Measurements from ENCODE around the gene NEDD4. TPM values are rescaled to one million over a fixed set of nuclear protein-coding genes. Genes with fewer than 3 reads are reported as not detected.

NEDD4 gene
- polyA plus RNA-seq, 1 donor from 2014 or later = 1.6 TPM

DNA sequence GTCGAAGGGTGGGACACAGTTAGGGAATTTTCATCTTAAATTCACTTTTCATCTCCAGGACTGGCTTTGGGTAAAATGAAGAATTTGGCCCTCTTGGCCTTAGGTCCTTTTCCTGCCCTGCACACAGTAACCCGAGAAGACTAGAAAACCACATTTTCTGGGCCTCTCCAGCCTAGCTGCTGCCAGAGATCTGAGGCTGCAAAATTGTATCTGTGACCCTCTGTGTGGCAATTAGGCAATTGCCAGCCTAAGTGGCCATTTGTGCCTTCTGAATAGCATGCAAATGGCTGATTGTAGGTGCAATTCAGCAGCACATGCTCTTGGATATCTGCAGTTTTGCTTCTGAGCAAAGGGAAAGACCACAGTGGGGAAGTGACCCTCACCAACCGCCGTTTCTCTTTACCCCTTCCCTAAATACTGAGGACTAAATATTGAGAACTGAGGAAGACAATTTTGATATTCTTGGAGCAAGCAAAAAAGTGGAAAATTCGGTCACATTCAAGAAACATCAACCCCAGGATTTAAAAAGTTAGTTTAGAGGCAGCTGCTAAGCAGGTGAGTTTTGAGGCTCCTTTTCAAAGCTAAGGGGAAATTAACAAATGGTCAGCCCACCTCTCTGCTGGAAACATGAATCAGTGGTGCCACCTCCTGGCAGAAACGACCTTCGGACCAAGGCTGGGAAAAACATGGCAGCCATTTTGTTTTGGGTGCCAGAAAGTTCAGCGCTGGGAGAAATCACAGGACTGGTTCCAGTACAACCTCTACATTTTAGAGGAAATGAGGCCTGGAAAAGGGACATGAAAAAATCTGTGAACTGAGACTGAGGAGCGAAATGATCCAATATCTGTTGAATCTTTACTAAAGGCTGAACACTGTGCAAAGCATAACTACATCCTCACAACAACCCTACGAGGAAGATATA, 193.9 kb downstream of the NEDD4 start:
- Histone ChIP-seq H3K9ac (ENCODE audit: low read length) (no peak overlapping the region), H3K4me2 (ENCODE audit: low read length) (no peak overlapping the region), H4K20me1 (ENCODE audit: insufficient read depth) (no peaks in the 10 kb centered on the region), H3K36me3 (ENCODE audit: insufficient read depth, low read length) (no peaks in the 10 kb centered on the region), H3K9me3 (ENCODE audit: low read length) (no peaks in the 10 kb centered on the region), H3K9me2 (ENCODE audit: insufficient read depth, low read length) (no peaks in the 10 kb centered on the region), H2AFZ (ENCODE audit: low read depth, low read length) (no peak overlapping the region), H3F3A (ENCODE audit: insufficient read depth, low read length, poor library complexity, severe bottlenecking) (no peaks in the 10 kb centered on the region), H3K4me3 (ENCODE audit: low read length) (no peak overlapping the region), H3K79me2 (replicated peaks; ENCODE audit: insufficient read depth, low read length) (no peaks in the 10 kb centered on the region), H3K27me3 (ENCODE audit: insufficient read depth, low read depth, low read length) (no peaks in the 10 kb centered on the region), H3K27ac (ENCODE audit: low read length) (no peak overlapping the region)
- peak; percentile 57 for TF ChIP-seq SMC3 (conservative IDR thresholded peaks at IDR 0.05; ENCODE audit: poor library complexity)
- no peak for TF ChIP-seq TAF1 (IDR thresholded peaks at IDR 0.05; ENCODE audit: low read depth)
- TF ChIP-seq, protein P1, sequence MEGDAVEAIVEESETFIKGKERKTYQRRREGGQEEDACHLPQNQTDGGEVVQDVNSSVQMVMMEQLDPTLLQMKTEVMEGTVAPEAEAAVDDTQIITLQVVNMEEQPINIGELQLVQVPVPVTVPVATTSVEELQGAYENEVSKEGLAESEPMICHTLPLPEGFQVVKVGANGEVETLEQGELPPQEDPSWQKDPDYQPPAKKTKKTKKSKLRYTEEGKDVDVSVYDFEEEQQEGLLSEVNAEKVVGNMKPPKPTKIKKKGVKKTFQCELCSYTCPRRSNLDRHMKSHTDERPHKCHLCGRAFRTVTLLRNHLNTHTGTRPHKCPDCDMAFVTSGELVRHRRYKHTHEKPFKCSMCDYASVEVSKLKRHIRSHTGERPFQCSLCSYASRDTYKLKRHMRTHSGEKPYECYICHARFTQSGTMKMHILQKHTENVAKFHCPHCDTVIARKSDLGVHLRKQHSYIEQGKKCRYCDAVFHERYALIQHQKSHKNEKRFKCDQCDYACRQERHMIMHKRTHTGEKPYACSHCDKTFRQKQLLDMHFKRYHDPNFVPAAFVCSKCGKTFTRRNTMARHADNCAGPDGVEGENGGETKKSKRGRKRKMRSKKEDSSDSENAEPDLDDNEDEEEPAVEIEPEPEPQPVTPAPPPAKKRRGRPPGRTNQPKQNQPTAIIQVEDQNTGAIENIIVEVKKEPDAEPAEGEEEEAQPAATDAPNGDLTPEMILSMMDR (IDR thresholded peaks at IDR 0.05; ENCODE audit: poor library complexity, severe bottlenecking) = peak; percentile 61
- TF ChIP-seq RAD21 (conservative IDR thresholded peaks at IDR 0.05) = peak; percentile 60

DNA sequence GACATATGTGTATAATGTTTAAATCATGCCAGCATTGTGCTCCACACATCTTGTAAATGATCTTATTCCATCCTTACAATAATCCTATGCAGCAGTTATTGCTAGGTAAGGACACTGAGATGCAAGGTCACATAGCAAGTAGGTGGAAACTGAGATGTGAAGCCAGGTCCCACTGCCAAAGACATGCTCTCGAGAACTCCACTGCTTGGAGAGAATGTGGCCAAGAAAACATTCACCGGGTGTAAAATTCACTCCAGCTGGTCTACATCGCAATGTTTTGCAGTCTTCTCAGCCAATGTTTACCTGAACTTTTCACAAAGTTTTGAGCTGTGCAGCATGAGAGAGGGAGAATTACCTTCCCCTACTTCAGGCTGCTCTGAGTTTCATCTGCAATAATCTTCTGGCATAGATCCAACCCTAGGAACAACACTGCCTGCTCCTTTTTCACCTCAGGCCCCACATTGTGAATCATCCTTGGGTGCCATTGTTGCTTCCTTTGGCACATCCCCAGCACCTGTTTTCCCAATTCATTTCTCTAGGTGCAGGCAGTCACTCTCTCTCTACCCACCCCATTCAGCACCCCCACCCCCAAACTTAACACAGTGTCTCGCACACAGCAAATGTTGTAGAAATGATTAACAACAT, 197.0 kb downstream of the NEDD4 start:
- Histone ChIP-seq H3F3A (ENCODE audit: insufficient read depth, low read length, poor library complexity, severe bottlenecking) (no peaks in the 10 kb centered on the region), H3K79me2 (replicated peaks; ENCODE audit: insufficient read depth, low read length) (no peaks in the 10 kb centered on the region), H3K4me2 (ENCODE audit: low read length) (no peak overlapping the region), H3K27ac (ENCODE audit: low read length) (no peak overlapping the region), H3K9ac (ENCODE audit: low read length) (no peak overlapping the region), H3K36me3 (ENCODE audit: insufficient read depth, low read length) (no peaks in the 10 kb centered on the region), H3K4me3 (ENCODE audit: low read length) (no peak overlapping the region), H3K9me3 (ENCODE audit: low read length) (no peaks in the 10 kb centered on the region), H3K9me2 (ENCODE audit: insufficient read depth, low read length) (no peaks in the 10 kb centered on the region), H4K20me1 (ENCODE audit: insufficient read depth) (no peaks in the 10 kb centered on the region), H2AFZ (ENCODE audit: low read depth, low read length) (no peak overlapping the region), H3K27me3 (ENCODE audit: insufficient read depth, low read depth, low read length) (no peaks in the 10 kb centered on the region)
- TF ChIP-seq, protein P1 (IDR thresholded peaks at IDR 0.05; ENCODE audit: poor library complexity, severe bottlenecking) = no peak
- no peak for TF ChIP-seq MXI1 (conservative IDR thresholded peaks at IDR 0.05; ENCODE audit: poor library complexity, severe bottlenecking)
- no peak for TF ChIP-seq POLR2AphosphoS5 (IDR thresholded peaks at IDR 0.05)

GRCh38 chr15:55795031-55795430, 198.4 kb downstream of the NEDD4 start:
- Histone ChIP-seq H3K9ac (ENCODE audit: low read length) (no peak overlapping the region), H3K27me3 (ENCODE audit: insufficient read depth, low read depth, low read length) (no peaks in the 10 kb centered on the region), H3K4me3 (ENCODE audit: low read length) (no peak overlapping the region), H3F3A (ENCODE audit: insufficient read depth, low read length, poor library complexity, severe bottlenecking) (no peaks in the 10 kb centered on the region), H3K9me3 (ENCODE audit: low read length) (no peaks in the 10 kb centered on the region), H3K27ac (ENCODE audit: low read length) (no peak overlapping the region), H3K9me2 (ENCODE audit: insufficient read depth, low read length) (no peaks in the 10 kb centered on the region), H3K36me3 (ENCODE audit: insufficient read depth, low read length) (no peaks in the 10 kb centered on the region), H3K4me2 (ENCODE audit: low read length) (no peak overlapping the region), H4K20me1 (ENCODE audit: insufficient read depth) (no peaks in the 10 kb centered on the region), H2AFZ (ENCODE audit: low read depth, low read length) (no peak overlapping the region), H3K79me2 (replicated peaks; ENCODE audit: insufficient read depth, low read length) (no peaks in the 10 kb centered on the region)
- TF ChIP-seq SMC3 (conservative IDR thresholded peaks at IDR 0.05; ENCODE audit: poor library complexity) (no peak), TAF1 (IDR thresholded peaks at IDR 0.05; ENCODE audit: low read depth) (no peak), RAD21 (conservative IDR thresholded peaks at IDR 0.05) (no peak), POLR2AphosphoS5 (IDR thresholded peaks at IDR 0.05) (no peak), EZH2 (IDR thresholded peaks at IDR 0.05; ENCODE audit: borderline replicate concordance, insufficient read depth, low read length, poor library complexity, severe bottlenecking) (no peak), MXI1 (conservative IDR thresholded peaks at IDR 0.05; ENCODE audit: poor library complexity, severe bottlenecking) (no peak), EP300 (conservative IDR thresholded peaks at IDR 0.05; ENCODE audit: poor library complexity, severe bottlenecking) (no peak)
- TF ChIP-seq, protein P1 (IDR thresholded peaks at IDR 0.05; ENCODE audit: poor library complexity, severe bottlenecking) = no peak
- TF ChIP-seq, protein P2, sequence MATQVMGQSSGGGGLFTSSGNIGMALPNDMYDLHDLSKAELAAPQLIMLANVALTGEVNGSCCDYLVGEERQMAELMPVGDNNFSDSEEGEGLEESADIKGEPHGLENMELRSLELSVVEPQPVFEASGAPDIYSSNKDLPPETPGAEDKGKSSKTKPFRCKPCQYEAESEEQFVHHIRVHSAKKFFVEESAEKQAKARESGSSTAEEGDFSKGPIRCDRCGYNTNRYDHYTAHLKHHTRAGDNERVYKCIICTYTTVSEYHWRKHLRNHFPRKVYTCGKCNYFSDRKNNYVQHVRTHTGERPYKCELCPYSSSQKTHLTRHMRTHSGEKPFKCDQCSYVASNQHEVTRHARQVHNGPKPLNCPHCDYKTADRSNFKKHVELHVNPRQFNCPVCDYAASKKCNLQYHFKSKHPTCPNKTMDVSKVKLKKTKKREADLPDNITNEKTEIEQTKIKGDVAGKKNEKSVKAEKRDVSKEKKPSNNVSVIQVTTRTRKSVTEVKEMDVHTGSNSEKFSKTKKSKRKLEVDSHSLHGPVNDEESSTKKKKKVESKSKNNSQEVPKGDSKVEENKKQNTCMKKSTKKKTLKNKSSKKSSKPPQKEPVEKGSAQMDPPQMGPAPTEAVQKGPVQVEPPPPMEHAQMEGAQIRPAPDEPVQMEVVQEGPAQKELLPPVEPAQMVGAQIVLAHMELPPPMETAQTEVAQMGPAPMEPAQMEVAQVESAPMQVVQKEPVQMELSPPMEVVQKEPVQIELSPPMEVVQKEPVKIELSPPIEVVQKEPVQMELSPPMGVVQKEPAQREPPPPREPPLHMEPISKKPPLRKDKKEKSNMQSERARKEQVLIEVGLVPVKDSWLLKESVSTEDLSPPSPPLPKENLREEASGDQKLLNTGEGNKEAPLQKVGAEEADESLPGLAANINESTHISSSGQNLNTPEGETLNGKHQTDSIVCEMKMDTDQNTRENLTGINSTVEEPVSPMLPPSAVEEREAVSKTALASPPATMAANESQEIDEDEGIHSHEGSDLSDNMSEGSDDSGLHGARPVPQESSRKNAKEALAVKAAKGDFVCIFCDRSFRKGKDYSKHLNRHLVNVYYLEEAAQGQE (IDR thresholded peaks at IDR 0.05; ENCODE audit: borderline replicate concordance) = no peak

Data from neural cell (in vitro differentiated cells).